HG03439 (cell line): ENCODE measurements around the gene AKAP17A.
A peak's percentile ranks its signal among the peaks of the same experiment; 100 is the strongest.
"Not testable (repeated sequence)": the region's sequence is repeated elsewhere in the genome, so short reads cannot be mapped to it uniquely, and the experiment has no call there.

Source experiments
- ATAC-seq: cut with Tn5 transposase; IDR thresholded peaks from one replicate; pipeline ENCODE4 v1.9.1; 2021; ENCODE audit warnings: mild to moderate bottlenecking, moderate library complexity; ENCODE audit not compliant: unreplicated experiment

The AKAP17A gene, protein sequence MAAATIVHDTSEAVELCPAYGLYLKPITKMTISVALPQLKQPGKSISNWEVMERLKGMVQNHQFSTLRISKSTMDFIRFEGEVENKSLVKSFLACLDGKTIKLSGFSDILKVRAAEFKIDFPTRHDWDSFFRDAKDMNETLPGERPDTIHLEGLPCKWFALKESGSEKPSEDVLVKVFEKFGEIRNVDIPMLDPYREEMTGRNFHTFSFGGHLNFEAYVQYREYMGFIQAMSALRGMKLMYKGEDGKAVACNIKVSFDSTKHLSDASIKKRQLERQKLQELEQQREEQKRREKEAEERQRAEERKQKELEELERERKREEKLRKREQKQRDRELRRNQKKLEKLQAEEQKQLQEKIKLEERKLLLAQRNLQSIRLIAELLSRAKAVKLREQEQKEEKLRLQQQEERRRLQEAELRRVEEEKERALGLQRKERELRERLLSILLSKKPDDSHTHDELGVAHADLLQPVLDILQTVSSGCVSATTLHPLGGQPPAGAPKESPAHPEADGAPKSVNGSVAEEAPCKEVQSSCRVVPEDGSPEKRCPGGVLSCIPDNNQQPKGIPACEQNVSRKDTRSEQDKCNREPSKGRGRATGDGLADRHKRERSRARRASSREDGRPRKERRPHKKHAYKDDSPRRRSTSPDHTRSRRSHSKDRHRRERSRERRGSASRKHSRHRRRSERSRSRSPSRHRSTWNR

DNA sequence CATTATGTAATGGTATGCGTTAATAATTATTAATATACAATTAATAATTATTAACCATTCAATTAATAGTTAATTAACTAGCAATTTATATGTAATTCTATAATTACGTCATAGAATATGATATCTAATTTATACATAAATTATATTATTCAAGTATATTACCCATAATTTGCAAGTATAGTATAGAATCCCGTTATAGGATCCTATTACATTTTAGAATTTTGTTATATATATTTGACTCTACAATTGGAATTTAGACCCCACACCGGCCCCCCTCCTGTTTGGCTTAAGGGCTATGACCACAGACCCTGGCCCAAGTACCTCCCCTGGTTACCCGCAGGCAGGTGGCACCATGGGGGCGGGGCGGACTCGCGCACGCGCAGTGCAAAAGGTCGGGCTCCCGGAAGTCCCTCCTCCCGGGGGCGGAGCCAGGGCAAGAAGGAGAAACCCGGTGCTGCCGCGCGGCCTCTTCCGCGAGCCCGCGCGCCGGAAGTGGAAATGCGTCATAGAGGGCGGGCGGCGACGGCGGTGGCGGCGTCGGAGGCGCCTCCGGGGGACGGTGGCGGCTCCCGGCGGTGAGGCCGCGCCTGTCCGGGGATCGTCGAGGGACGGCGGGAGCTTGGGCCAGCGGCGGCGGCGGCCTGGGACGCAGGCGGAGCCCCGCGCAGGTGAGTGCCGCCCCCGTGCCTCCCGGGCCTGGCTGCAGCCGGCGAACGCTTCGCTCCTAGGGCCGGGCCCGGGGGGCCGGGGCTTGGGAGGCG lies at the start of gene AKAP17A:
Gene AKAP17A (plus strand): TSS at position 503 of the 761 bp plus-strand sequence. CDS start 1,859 bp downstream, outside the sequence.
- ATAC-seq, result peak; percentile 78

DNA sequence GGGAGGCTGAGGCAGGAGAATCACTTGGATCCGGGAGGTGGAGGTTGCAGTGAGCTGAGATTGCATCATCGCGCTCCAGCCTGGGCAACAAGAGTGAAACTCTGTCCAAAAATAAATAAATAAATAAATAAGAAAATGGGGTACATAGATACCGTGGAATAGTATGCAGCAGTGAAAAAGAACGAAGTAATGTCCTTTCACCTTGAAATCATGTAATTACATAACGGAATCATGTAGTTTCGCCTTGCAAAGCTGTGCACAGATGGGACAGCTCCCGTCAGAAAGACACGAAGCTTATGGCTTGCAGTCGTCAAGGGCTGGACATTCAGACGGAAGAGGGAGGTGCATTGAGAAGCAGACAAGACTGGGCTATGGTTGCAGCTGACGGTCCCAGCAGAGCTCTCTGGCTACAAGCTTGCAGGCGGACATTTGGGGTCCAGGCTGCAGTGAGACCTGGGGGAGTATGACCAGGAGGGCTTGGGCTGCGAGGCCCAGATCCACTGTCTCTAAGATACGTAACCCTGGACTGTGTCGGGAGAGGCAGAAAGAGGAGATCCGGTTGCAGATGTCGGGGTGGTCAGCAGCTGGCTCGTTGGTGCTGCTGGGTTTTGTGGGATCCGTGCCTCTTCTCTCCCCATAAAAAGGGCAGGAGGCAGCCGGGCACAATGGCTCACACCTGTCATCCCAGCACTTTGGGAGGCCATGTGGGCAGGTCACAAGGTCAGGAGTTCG lies 48.2 kb upstream of the AKAP17A start:
- ATAC-seq, result no peak

DNA sequence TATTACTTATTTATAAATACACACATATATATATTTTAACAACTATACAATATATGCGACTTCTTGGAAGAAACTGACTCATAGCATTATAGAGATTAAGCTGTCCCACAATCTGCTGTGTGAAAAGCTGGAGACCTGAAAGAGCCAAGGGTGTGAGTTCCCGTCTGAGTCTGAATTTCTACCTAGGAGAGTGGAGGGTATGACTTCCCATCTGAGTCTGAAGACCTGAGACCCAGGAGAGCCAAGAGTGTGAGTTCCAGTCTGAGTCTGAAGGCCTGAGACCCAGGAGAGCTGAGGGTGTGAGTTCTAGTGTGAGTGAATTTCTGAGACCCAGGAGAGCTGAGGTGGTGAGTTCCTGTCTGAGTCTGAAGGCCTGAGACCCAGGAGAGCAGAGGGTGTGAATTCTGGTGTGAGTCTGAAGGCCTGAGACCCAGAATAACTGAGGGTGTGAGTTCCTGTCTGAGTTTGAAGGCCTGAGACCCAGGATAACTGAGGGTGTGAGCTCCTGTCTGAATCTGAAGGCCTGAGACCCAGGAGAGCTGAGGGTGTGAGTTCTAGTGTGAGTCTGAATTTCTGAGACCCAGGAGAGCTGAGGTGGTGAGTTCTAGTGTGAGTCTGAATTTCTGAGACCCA lies 45.5 kb upstream of the AKAP17A start:
- ATAC-seq, result no peak

DNA sequence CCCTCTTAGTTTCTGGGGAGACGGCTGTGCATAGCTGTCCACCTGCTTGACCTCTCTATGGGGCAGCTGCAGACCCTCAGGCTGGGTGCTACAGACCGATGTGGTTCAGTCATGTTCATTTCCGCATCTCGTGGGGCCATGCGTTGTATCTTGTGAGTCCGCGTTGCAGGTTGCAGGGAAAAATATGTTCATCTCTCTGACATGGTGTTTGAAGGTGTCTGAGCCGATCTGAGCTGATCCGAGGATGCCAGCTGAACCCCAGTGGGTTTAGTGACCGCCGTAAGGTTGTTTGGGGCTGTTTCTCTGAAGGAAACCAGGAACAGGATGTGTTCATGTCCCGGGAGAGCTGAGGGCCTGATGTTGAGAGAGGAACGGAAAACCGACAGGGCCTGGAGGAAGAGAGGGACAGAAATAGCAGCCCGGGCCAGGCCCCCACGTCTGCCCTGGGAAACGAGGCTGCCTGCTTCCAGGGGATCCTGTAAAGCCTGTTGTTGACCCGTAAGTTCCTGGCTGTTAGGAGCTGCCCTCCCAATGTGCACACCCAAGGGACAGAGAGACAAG lies 44.6 kb upstream of the AKAP17A start:
- ATAC-seq, result no peak

DNA sequence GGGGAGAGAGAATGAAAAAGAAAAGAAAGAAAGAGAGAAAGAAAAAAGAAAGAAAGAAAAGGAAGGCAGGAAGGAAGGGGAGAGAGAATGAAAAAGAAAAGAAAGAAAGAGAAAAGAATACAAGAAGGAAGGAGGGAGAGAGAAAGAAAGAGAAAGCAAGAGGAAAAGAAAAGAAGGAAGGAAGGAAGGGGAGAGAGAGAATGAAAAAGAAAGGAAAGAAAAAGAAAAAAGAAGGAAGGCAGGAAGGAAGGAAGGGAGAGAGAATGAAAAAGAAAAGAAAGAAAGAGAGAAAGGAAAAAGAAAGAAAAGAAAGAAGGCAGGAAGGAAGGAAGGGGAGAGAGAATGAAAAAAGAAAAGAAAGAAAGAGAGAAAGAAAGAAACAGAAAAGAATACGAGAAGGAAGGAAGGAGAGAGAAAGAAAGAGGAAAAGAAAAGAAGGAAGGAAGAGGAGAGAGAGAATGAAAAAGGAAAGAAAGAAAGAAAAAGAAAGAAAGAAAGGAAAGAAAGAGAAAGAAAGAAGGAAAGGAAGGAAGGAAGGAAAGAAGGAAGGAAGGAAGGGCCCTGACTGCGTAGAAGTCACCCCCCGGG lies 39.4 kb upstream of the AKAP17A start:
- no peak for ATAC-seq

DNA sequence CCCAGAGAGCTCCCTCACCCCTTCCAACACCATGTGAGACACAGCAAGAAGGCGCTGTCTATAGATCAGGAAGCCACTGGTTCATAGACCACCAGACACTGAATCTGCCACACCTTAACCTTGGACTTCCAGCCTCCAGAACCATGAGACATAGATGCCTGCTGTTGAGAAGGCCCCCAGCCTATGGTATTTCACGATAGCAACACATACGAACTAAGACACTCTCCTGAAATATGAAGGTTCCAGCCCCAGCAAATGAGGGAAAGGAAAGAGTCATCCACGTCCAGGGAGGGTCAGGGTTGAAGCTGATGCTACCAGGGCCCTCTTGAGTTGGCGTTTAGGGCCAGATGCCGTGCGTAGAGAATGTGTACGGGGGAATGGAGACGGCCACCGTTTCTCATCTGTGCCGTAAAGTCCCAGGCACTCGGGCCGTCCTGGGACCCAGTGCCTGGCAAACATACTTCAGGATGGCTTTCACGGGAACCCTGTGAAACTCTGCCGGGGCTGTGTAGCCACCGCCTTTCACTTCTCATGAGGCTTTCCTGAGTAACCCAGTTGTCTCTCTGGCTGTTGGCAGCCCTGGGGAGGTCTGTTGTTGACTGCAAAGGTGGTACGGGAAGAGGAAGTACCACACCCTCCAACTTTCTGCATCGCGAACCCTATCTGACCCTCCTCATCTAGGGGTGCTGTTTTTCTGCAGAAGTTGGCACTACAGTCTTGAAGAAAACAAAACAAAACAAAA lies 36.8 kb upstream of the AKAP17A start:
- no peak for ATAC-seq

DNA sequence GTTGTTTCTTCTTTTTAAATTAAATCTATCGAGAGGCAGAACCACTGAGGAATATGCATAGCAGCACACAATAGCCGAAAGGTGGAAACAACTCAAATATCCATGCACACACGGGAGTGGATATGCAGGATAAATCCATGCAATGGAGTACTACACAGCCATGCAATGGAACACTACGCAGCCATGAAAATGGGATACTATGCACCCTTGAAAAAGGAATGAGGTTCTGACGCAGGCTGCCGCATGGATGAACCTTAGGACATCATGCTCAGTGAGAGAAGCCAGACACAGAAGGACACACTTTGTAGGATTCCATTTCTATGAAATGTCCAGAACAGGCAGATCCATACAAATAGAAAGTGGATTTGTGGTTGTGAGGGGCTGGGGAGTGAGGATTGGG lies 36.0 kb upstream of the AKAP17A start:
- ATAC-seq, result no peak

DNA sequence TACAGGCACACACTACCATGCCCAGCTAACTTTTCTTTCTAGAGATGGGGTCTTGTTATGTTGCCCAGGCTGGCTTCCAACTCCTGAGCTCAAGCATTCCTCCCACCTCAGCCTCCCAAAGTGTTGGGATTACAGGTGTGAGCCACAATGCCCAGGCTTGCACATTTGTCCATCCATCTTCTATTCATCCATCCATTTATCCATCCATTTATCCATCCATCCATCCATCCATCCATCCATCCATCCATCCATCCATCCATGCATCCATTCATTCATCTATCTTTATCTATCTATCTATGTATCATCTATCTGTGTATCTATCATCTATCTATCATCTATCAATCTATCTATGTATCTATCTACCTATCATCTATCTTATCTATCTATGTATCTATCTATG lies 34.0 kb upstream of the AKAP17A start:
- ATAC-seq, result not testable (repeated sequence)

DNA sequence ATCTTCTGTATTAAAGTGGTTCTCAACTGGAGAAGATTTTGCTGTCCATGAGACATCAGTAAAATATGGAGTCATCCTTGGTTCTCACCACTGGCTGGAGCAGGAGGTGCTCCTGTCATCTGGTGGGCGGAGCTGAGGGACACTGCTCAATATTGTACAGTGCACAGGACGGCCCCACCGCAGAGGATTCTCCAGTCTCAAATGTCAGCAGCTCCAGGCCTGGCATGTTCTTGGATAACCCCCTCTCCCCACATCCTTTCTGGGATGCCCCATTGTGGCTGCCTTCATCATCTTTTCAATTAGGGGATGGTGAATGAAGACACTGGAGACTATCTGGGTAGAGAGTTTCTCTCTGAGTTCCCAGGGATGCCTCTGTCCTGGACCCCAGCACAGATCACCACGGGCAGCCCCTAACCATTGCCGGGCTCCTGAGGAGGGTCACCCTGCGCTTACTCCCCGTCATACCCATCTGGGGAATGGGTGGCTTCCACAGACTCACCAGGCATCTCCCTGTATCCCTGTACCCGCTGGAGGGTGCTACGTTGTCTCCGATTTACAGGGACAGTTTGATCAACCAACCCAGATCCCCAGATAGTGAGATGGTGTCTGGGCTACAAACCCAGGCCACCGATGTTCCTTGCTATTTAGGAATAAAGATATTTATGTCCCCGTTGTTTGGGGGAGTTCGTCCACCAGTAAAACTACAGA lies 32.5 kb upstream of the AKAP17A start:
- no peak for ATAC-seq

DNA sequence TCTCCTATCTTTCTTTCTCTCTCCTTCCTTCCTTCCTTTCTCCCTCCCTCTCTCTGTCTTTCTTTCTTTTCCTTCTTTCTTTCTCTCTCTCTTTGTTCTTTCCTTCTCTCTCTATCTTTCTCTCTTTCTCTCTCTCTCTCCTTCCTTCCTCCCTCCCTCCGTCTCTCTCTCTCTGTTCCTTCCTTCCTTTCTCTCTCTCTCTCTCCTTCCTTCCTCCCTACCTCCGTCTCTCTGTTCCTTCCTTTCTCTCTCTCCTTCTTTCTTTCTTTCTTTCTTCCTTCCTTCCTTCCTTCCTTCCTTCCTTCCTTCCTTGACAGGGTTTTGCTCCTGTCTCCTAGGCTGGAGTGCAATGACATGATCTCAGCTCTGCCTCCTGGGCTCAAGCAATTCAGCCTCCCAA lies 30.2 kb upstream of the AKAP17A start:
- no peak for ATAC-seq

DNA sequence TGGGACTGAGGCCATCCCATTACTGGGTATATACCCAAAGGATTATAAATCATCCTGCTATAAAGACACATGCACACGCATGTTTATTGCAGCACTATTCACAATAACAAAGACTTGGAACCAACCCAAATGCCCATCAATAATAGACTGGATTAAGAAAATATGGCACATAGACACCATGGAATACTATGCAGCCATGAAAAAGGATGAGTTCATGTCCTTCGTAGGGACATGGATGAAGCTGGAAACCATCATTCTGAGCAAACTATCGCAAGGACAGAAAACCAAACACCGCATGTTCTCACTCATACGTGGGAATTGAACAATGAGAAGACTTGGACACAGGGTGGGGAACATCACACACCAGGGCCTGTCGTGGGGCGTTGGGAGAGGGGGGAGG lies 27.3 kb upstream of the AKAP17A start:
- not testable (repeated sequence) for ATAC-seq

DNA sequence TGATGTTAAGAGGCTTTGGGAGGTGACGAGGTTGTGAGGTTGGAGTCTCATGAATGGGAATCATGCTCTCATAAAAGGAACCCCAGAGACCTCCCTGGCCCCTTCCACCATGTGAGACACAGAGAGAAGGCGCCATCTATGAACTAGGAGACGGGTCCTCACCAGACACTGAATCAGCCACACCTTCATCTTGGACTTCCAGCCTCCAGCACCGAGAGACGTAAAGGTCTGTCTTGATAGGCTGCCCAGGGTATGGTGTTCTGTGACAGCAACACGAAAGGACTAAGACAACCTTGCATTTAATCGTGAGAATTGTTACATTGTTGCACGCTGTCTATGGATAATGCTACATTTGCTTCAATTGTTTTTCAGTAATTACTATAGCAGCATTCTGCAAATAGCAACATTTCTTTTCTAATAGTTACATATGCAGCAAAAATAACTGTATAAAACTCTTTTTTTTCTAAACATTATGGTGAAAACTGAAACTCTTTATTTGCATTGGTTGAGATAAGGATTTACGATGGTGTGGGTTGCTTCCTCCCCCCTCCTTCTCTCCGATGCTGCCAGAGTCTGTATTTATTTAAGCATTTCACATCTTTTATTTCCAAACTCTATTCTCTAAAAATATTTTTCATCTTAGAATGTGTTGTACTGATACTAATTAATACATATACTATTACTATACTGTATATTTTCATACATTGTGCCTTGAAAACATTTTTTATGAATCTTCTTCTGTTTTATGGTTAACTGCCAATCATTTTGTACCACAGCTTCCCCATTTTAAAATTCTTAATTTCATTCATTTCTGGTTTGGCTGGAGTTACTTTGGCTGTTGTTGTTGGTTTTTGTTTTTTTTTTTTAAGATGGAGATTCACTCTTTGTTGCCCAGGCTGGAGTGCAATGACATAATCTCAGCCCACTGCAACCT lies 26.4 kb upstream of the AKAP17A start:
- ATAC-seq, result peak; percentile 54

DNA sequence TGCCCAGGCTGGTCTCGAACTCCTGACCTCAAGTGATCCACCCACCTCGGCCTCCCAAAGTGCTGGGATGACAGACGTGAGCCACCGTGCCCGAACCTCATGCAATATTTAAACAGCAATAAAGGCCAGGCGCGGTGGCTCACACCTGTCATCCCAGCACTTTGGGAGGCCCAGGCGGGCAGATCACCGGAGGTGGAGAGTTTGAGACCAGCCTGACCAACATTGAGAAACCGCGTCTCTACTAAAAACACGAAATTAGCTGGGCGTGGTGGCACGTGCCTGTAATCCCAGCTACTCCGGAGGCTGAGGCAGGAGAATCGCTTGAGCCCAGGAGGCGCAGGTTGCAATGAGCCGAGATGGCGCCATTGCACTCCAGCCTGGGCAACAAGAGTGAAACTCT lies 17.2 kb upstream of the AKAP17A start:
- not testable (repeated sequence) for ATAC-seq

DNA sequence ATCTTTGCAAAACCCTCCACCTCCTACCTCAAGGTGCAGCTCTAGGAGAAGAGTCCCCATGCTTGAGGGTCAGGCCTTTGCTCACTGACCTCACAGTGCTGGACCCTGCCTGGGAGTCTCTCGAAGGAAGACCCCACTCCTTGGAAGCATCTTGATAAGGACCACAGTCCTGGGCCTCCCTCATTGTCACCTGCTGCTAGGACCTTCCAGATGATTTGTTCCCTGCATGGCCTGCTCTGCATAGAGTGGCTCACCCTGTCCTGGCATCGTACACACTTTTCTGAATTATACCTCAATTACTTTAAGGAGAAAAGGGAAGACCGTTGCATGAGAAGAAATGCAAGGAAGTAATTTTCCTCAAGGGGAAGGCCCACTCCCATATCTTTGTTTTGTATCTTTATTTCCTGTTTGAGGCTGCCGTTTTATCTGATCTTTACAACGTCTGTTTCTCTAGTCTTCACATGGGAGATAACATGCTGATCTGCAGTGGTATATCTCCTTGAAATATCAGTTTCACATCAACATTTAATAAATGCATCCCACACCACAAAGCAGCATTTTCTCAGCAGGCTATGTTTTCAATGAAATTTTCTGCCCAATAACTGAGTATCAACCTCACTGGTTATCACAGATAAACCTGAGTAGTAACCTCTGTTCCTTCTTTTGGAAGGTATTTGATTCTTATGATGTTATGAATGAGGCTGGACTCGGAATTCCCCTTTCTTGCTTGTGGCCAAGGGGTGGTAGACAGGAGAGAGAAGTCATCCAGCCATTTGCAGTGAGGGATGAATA lies 15.0 kb upstream of the AKAP17A start:
- no peak for ATAC-seq

DNA sequence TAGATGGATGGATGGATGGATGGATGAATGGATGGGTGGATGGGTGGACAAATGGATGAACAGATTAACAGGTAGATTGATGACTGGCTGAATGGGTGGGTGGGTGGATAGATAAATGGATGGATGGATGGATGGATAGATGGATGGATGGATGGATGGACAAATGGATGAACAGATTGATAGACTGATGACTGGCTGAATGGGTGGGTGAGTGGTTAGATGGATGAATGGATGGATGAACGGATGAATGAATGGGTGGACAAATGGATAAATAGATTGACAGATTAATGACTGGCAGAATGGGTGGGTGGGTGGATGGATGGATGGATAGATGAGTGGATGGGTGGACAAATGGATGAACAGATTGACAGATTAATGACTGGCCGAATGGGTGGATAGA lies 13.6 kb upstream of the AKAP17A start:
- no peak for ATAC-seq

DNA sequence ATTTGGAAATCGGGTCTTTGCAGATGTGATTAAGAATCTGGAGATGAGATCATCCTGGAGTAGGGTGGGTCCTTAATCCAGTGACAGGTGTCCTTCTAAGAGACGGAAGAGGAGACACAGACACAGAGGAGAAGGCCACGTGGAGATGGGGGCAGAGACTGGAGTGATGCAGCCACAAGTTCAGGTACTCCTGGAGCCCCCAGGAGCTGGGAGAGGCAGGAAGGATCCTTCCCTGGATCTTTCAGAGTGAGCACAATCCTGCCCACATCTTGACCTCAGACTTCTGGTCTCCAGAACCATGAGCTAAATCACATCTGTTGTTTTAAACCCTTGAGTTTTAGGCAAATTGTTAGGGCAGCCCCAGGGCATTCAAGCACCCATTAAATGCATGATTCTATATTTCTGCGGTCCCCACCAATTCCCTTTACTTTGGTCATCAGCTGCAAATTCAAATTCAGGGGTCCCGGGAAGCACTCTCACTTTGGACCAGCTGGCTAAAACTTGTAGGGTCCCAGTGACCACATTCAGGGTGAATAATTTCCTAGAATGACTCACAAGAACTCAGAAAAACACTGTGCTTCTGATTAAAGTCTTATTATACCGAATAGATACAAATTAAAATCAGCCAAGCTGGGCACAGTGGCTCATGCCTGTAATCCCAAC lies 12.8 kb upstream of the AKAP17A start:
- no peak for ATAC-seq
